Measurements from ENCODE around the gene ELFN1.

DNA sequence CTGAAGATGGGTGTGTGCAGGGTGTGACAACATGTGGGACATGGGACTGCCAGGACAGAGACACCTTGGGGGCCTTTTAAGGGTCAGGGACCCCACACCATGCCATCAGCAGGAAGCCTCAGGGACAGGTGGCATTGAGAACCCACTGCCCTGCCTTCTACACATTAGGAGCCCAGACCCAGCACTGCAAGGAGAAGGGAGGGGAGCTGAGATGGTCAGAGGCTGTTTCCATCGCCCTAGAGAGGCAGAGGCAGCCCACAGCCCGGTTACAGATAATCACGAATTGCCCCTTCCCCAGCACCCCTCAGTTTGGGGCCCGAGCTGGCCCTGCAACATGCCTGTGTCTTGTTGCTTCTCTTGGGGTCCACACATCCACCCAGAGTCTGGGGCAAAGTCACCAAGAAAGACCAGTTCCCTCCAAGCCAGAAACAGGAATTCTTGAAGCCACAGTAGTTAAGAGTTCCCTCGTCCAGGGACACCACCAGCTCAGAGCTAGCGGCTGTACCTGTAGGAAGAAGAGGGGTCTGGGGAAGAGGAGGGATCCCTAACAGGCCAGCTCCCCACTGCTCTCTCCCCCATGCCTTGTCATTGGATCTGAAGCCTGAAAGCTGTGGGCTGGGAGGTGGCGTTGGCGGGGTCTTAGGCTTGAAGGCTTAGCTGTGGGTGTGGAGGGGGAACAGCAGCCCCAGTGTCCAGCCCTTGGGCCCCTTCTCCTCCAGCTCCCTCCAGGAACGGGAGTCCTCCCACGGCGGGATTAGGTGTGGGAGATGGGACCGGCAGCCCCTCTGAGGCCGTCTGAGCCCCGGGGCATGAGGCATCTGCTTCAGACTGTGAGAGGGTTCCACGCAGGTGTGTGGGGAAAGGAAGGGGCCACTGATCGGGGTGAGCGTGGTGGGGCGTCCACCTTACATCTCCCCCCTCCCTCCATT lies 44.8 kb upstream of the ELFN1 start:
- TF ChIP-seq POLR2A (IDR thresholded peaks at IDR 0.05; ENCODE audit: low read depth, low read length): no peak
- TF ChIP-seq CTCF (IDR thresholded peaks at IDR 0.05; ENCODE audit: extremely low read depth in 1 of 2, insufficient read depth in 1 of 2, low read depth in 1 of 2, low read length in 2 of 2): no peak
- TF ChIP-seq, protein P1, sequence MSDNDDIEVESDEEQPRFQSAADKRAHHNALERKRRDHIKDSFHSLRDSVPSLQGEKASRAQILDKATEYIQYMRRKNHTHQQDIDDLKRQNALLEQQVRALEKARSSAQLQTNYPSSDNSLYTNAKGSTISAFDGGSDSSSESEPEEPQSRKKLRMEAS (IDR thresholded peaks at IDR 0.05; ENCODE audit: insufficient read depth, insufficient read length): no peak
- TF ChIP-seq FOS (IDR thresholded peaks at IDR 0.05; ENCODE audit: borderline replicate concordance, insufficient read depth, low read length): no peak
- no peak for TF ChIP-seq EZH2 (IDR thresholded peaks at IDR 0.05; ENCODE audit: borderline replicate concordance, low read depth, low read length, severe bottlenecking)

All from endothelial cell of umbilical vein (primary cell).